SK-N-SH (cell line): ENCODE data around the gene TECPR2. TPM values are rescaled to one million over a fixed set of nuclear protein-coding genes. Genes with fewer than 3 reads are reported as not detected.

ENCODE experiments used
- CTCF ChIA-PET: fragments of 300-600, 350-600 bp; formaldehyde crosslinking; extraction: SDS; loops from one replicate; lab custom pipeline; 2021; lab: Yijun Ruan, JAX
- POLR2A ChIA-PET: fragments of 350-600 bp; sonication (Branson Sonifier 250); formaldehyde crosslinking; extraction: SDS; loops from one replicate; lab custom pipeline; 2020; ENCODE audit warnings: antibody characterized with exemption, inconsistent platforms; lab: Yijun Ruan, JAX
- DNase-seq: peaks from one replicate; pipeline ENCODE4 v3.0.0; 2012
- H2AFZ ChIP-seq: fragments of 200-600 bp; sonication (generic); 2 replicates; pipeline ENCODE4 v1.8.1; 2016; ENCODE audit warnings: antibody characterized with exemption, mild to moderate bottlenecking, low read depth
- H3F3A ChIP-seq: fragments of 200-600 bp; sonication (generic); replicated peaks from 2 replicates; pipeline ENCODE3; 2016; ENCODE audit warnings: antibody characterized with exemption, mild to moderate bottlenecking; ENCODE audit not compliant: insufficient read depth
- H3K27ac ChIP-seq, 2 experiments: fragments of 200-500 bp in 1 of 2; fragments of 200-600 bp in 1 of 2; sonication (Bioruptor generic) in 1 of 2; sonication (generic), shearing (Covaris generic) in 1 of 2; 2 replicates each; pipeline versions ENCODE4 v1.5.1 to v1.6.1; 2014 to 2016; ENCODE audit warnings: low read depth in 2 of 2, inconsistent platforms in 1 of 2, low read length in 1 of 2, mild to moderate bottlenecking in 1 of 2, mixed read lengths in 1 of 2
- H3K27me3 ChIP-seq: fragments of 200-600 bp; sonication (generic), shearing (Covaris generic); 2 replicates; pipeline ENCODE4 v1.6.1; 2016; ENCODE audit warnings: mixed run types; ENCODE audit not compliant: insufficient read depth
- H3K36me3 ChIP-seq, 2 experiments: fragments of 200-500 bp in 1 of 2; fragments of 200-600 bp in 1 of 2; sonication (Bioruptor generic) in 1 of 2; sonication (generic) in 1 of 2; replicated peaks in 1 of 2; 2 replicates each; pipeline versions ENCODE3 to v1.5.1; 2014 to 2016; ENCODE audit warnings: low read length in 1 of 2, mild to moderate bottlenecking in 1 of 2; ENCODE audit not compliant: insufficient read depth in 2 of 2, control insufficient read depth in 1 of 2
- H3K4me1 ChIP-seq, 2 experiments: fragments of 200-500 bp in 1 of 2; fragments of 200-600 bp in 1 of 2; sonication (Bioruptor generic) in 1 of 2; sonication (generic), shearing (Covaris generic) in 1 of 2; 2 replicates each; pipeline versions ENCODE4 v1.5.1 to v1.6.1; 2014 to 2016; ENCODE audit warnings: low read depth in 1 of 2, low read length in 1 of 2, mixed run types in 1 of 2; ENCODE audit not compliant: insufficient read depth in 2 of 2, control insufficient read depth in 1 of 2
- H3K4me2 ChIP-seq: fragments of 200-600 bp; sonication (generic), shearing (Covaris generic); 2 replicates; pipeline ENCODE4 v1.6.1; 2017; ENCODE audit warnings: mixed run types
- H3K4me3 ChIP-seq, 2 experiments: fragments of 200-500 bp in 1 of 2; fragments of 200-600 bp in 1 of 2; sonication (Bioruptor generic) in 1 of 2; sonication (generic), shearing (Covaris generic) in 1 of 2; 2 replicates each; pipeline versions ENCODE4 v1.5.1 to v1.8.1; 2014 to 2016; ENCODE audit warnings: low read depth in 2 of 2, inconsistent platforms in 1 of 2, low read length in 1 of 2, mild to moderate bottlenecking in 1 of 2, mixed read lengths in 1 of 2, moderate library complexity in 1 of 2
- H3K79me2 ChIP-seq: fragments of 200-600 bp; sonication (generic); 2 replicates; pipeline ENCODE4 v1.8.1; 2017; ENCODE audit warnings: mild to moderate bottlenecking; ENCODE audit not compliant: insufficient read depth
- H3K9ac ChIP-seq: fragments of 200-600 bp; sonication (generic); 2 replicates; pipeline ENCODE4 v1.6.1; 2017; ENCODE audit warnings: mixed run types
- H3K9me2 ChIP-seq: fragments of 200-600 bp; sonication (generic); 2 replicates; pipeline ENCODE4 v1.6.1; 2017; ENCODE audit warnings: mixed run types
- H3K9me3 ChIP-seq: fragments of 200-600 bp; sonication (generic); 2 replicates; pipeline ENCODE4 v1.6.1; 2017; ENCODE audit warnings: mixed run types, mild to moderate bottlenecking, moderate library complexity
- H4K20me1 ChIP-seq: fragments of 200-600 bp; sonication (generic); 2 replicates; pipeline ENCODE4 v1.6.1; 2017; ENCODE audit warnings: mild to moderate bottlenecking, mixed run types; ENCODE audit not compliant: insufficient read depth
- CTCF ChIP-seq: fragments of 200-600 bp; sonication (generic); IDR thresholded peaks from 2 replicates; pipeline ENCODE4 v1.6.1; 2017; ENCODE audit warnings: antibody characterized with exemption, mild to moderate bottlenecking, moderate library complexity
- ELF1 ChIP-seq: IDR thresholded peaks from 2 replicates; pipeline ENCODE4 v1.4.0; 2012
- FOSL2 ChIP-seq: IDR thresholded peaks from 2 replicates; pipeline ENCODE4 v1.4.0; 2012; ENCODE audit warnings: low read depth, mild to moderate bottlenecking, moderate library complexity, borderline replicate concordance
- FOXJ3 ChIP-seq: sonication (generic); formaldehyde crosslinking; IDR thresholded peaks from 2 replicates; pipeline ENCODE4 v1.5.1; 2020; ENCODE audit warnings: mild to moderate bottlenecking, missing genetic modification reagents
- FOXM1 ChIP-seq: IDR thresholded peaks from 2 replicates; pipeline ENCODE4 v1.4.0; 2012; ENCODE audit warnings: low read depth, mild to moderate bottlenecking
- GATA2 ChIP-seq: sonication (generic); formaldehyde crosslinking; IDR thresholded peaks from 2 replicates; pipeline ENCODE4 v1.5.0; 2020; ENCODE audit warnings: mild to moderate bottlenecking, missing genetic modification reagents
- JUND ChIP-seq: IDR thresholded peaks from 2 replicates; pipeline ENCODE4 v1.4.0; 2012
- MEF2A ChIP-seq: IDR thresholded peaks from 2 replicates; pipeline ENCODE4 v1.4.0; 2012; ENCODE audit warnings: low read depth, borderline replicate concordance
- NRF1 ChIP-seq: IDR thresholded peaks from 2 replicates; pipeline ENCODE4 v1.6.1; 2012; ENCODE audit warnings: low read depth, mild to moderate bottlenecking, low read length
- POLR2AphosphoS5 ChIP-seq: IDR thresholded peaks from 2 replicates; pipeline ENCODE4 v1.6.1; 2012; ENCODE audit warnings: low read depth, low read length
- RFX5 ChIP-seq: IDR thresholded peaks from 2 replicates; pipeline ENCODE4 v1.6.1; 2012; ENCODE audit warnings: mild to moderate bottlenecking, improper control_type of control experiment, low read length
- RXRA ChIP-seq: IDR thresholded peaks from 2 replicates; pipeline ENCODE4 v1.4.0; 2012; ENCODE audit warnings: low read depth, mild to moderate bottlenecking, borderline replicate concordance
- SIN3A ChIP-seq: IDR thresholded peaks from 2 replicates; pipeline ENCODE4 v1.6.1; 2012; ENCODE audit warnings: low read depth, mild to moderate bottlenecking, low read length, moderate library complexity, borderline replicate concordance
- SMC3 ChIP-seq: IDR thresholded peaks from 2 replicates; pipeline ENCODE4 v1.6.1; 2012; ENCODE audit warnings: low read depth, low read length, improper control_type of control experiment
- TCF12 ChIP-seq: IDR thresholded peaks from 2 replicates; pipeline ENCODE4 v1.4.0; 2012
- TEAD4 ChIP-seq: IDR thresholded peaks from 2 replicates; pipeline ENCODE4 v1.4.0; 2012; ENCODE audit warnings: mild to moderate bottlenecking, borderline replicate concordance; ENCODE audit not compliant: insufficient read depth
- USF2 ChIP-seq: fragments of 150-350 bp; IDR thresholded peaks from 2 replicates; pipeline ENCODE4 v1.6.1; 2017; ENCODE audit warnings: antibody characterized with exemption, low read length, low read depth, borderline replicate concordance
- WGBS: methylation state at CpG from one replicate; pipeline ENCODE4 v1.1.6; 2017; ENCODE audit warnings: low lambda C conversion rate; 5-methylcytosine and 5-hydroxymethylcytosine counted together
- polyA plus RNA-seq, 3 experiments: library from polyadenylated mRNA; depleted of rRNA; stranded (reverse); fragments of >200 nt; gene quantifications; 2 replicates each; pipeline ENCODE4 v1.2.3, GENCODE V29; 2012
- TF ChIP-seq, protein P1 (sequence below): IDR thresholded peaks from 2 replicates; pipeline ENCODE4 v1.6.1; 2012; ENCODE audit warnings: mild to moderate bottlenecking, low read depth, low read length, moderate library complexity
- TF ChIP-seq, protein P2 (sequence below): IDR thresholded peaks from 2 replicates; pipeline ENCODE4 v1.4.0; 2012; ENCODE audit warnings: low read depth

TECPR2 gene
- polyA plus RNA-seq, 1 of the 3 experiments (the other 2 are of a cell fraction), result 6.9 TPM

GRCh38 chr14:102508410-102508773, 145.7 kb downstream of the TECPR2 start:
- Histone ChIP-seq H3K9me3 (no peaks in the 10 kb centered on the region), H3K27me3 (no peaks in the 10 kb centered on the region), H3K27ac (peak overlapping the region in 1 of 2 experiments; percentile 42; a peak in 1 of 4 replicates), H2AFZ (no peak overlapping the region), H4K20me1 (no peaks in the 10 kb centered on the region), H3F3A (no peaks in the 10 kb centered on the region), H3K4me2 (peak overlapping the region; percentile 95), H3K9ac (peak overlapping the region; percentile 75), H3K4me1 (peaks cover 0 to 17% of the 10 kb centered on the region in 2 experiments; a peak in 1 of 4 replicates), H3K79me2 (peaks cover 12% of the 10 kb centered on the region; the same call in 1 of the 2 replicates), H3K4me3 (peak overlapping the region; percentile 64 to 67), H3K9me2 (no peaks in the 10 kb centered on the region), H3K36me3 (peaks cover 0 to 3% of the 10 kb centered on the region in 2 experiments)
- POLR2A ChIA-PET, result no interaction called here
- DNase-seq, result no peak
- CTCF ChIA-PET, result interaction anchor here (0.7 to 2.0 kb wide), 8 partner anchors 8 to 77 kb away, joined by 3 to 6 read pairs (median 4); no protein-coding TSS in a partner anchor
- WGBS, result 73% methylated on average over 9 of the region's 14 CpGs
- TF ChIP-seq, protein P1, sequence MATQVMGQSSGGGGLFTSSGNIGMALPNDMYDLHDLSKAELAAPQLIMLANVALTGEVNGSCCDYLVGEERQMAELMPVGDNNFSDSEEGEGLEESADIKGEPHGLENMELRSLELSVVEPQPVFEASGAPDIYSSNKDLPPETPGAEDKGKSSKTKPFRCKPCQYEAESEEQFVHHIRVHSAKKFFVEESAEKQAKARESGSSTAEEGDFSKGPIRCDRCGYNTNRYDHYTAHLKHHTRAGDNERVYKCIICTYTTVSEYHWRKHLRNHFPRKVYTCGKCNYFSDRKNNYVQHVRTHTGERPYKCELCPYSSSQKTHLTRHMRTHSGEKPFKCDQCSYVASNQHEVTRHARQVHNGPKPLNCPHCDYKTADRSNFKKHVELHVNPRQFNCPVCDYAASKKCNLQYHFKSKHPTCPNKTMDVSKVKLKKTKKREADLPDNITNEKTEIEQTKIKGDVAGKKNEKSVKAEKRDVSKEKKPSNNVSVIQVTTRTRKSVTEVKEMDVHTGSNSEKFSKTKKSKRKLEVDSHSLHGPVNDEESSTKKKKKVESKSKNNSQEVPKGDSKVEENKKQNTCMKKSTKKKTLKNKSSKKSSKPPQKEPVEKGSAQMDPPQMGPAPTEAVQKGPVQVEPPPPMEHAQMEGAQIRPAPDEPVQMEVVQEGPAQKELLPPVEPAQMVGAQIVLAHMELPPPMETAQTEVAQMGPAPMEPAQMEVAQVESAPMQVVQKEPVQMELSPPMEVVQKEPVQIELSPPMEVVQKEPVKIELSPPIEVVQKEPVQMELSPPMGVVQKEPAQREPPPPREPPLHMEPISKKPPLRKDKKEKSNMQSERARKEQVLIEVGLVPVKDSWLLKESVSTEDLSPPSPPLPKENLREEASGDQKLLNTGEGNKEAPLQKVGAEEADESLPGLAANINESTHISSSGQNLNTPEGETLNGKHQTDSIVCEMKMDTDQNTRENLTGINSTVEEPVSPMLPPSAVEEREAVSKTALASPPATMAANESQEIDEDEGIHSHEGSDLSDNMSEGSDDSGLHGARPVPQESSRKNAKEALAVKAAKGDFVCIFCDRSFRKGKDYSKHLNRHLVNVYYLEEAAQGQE, result no peak
- TF ChIP-seq JUND (no peak), RFX5 (no peak), NRF1 (no peak), TCF12 (no peak), SIN3A (no peak), POLR2AphosphoS5 (no peak), CTCF (no peak), GATA2 (no peak), MEF2A (no peak), SMC3 (no peak), FOXM1 (no peak), TEAD4 (no peak), ELF1 (no peak), FOXJ3 (CRISPR knock-in tag) (no peak), RXRA (no peak), USF2 (no peak), FOSL2 (no peak)
- TF ChIP-seq, protein P2, sequence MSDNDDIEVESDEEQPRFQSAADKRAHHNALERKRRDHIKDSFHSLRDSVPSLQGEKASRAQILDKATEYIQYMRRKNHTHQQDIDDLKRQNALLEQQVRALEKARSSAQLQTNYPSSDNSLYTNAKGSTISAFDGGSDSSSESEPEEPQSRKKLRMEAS, result no peak
